PFSK-1 (cell line): ENCODE results near the gene SLC4A3.

Source experiments
- POLR2AphosphoS5 ChIP-seq: IDR thresholded peaks from 2 replicates; pipeline ENCODE4 v1.6.1; 2012; ENCODE audit warnings: low read depth, mild to moderate bottlenecking, control low read depth, low read length, moderate library complexity
- REST ChIP-seq, 2 experiments: IDR thresholded peaks; 2 replicates each; pipeline versions ENCODE4 v1.6.1 to v1.8.0; 2011 to 2012; ENCODE audit warnings: low read depth in 2 of 2, low read length in 2 of 2, control low read depth in 1 of 2, inconsistent platforms in 1 of 2, mild to moderate bottlenecking in 1 of 2, moderate library complexity in 1 of 2; ENCODE audit not compliant: insufficient read depth in 1 of 2
- SIN3A ChIP-seq: IDR thresholded peaks from 2 replicates; pipeline ENCODE4 v1.6.1; 2012; ENCODE audit warnings: mild to moderate bottlenecking, low read length, moderate library complexity, borderline replicate concordance; ENCODE audit not compliant: insufficient read depth
- TAF1 ChIP-seq: IDR thresholded peaks from 2 replicates; pipeline ENCODE4 v1.6.1; 2012; ENCODE audit warnings: low read length, control low read depth, borderline replicate concordance; ENCODE audit not compliant: insufficient read depth

GRCh38 chr2:219632760-219633105, 5.3 kb downstream of the SLC4A3 start:
- TF ChIP-seq POLR2AphosphoS5 (no peak), REST (IDR thresholded peaks at IDR 0.05; ENCODE audit: insufficient read depth in 1 of 2, low read depth in 2 of 2, low read length in 2 of 2) (no peak), TAF1 (no peak), SIN3A (no peak)
